C4-2B (cell line): Measurements from ENCODE around the gene ASAH2.
A peak's percentile ranks its signal among the peaks of the same experiment; 100 is the strongest.

Experiments
- H3K27ac ChIP-seq: fragments of 450-650 bp; 2 replicates; pipeline ENCODE4 v1.5.1; 2017
- ZFX ChIP-seq: fragments of 450-650 bp; IDR thresholded peaks from 2 replicates; pipeline ENCODE4 v1.6.1; 2017
- TF ChIP-seq, protein P1 (sequence below): fragments of 450-650 bp; conservative IDR thresholded peaks from 2 replicates; pipeline ENCODE4 v1.5.1; 2017; ENCODE audit warnings: mild to moderate bottlenecking

ASAH2 gene

DNA sequence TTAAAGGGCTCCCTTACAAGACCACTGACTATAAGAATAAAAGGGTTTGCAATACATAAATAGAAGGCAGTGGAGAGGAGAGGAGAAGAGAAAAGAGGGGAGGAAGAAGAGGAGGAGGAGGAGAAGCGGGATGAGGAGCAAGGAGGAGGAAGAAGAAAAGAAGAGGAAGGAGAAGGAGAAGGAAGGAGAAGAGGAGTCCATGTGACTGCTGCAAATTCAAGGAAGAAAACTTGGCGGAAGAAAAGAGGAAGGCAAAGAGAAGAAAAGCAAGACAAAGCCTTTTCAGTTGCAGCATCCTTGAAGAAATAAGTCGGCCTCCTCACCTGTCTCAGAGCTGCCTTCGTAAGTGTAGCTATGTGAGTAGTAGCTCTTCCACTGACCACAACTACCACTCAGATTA lies 22.6 kb downstream of the ASAH2 start:
- no peak overlapping the region for H3K27ac ChIP-seq
- TF ChIP-seq, protein P1, sequence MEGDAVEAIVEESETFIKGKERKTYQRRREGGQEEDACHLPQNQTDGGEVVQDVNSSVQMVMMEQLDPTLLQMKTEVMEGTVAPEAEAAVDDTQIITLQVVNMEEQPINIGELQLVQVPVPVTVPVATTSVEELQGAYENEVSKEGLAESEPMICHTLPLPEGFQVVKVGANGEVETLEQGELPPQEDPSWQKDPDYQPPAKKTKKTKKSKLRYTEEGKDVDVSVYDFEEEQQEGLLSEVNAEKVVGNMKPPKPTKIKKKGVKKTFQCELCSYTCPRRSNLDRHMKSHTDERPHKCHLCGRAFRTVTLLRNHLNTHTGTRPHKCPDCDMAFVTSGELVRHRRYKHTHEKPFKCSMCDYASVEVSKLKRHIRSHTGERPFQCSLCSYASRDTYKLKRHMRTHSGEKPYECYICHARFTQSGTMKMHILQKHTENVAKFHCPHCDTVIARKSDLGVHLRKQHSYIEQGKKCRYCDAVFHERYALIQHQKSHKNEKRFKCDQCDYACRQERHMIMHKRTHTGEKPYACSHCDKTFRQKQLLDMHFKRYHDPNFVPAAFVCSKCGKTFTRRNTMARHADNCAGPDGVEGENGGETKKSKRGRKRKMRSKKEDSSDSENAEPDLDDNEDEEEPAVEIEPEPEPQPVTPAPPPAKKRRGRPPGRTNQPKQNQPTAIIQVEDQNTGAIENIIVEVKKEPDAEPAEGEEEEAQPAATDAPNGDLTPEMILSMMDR, result no peak
- no peak for TF ChIP-seq ZFX

DNA sequence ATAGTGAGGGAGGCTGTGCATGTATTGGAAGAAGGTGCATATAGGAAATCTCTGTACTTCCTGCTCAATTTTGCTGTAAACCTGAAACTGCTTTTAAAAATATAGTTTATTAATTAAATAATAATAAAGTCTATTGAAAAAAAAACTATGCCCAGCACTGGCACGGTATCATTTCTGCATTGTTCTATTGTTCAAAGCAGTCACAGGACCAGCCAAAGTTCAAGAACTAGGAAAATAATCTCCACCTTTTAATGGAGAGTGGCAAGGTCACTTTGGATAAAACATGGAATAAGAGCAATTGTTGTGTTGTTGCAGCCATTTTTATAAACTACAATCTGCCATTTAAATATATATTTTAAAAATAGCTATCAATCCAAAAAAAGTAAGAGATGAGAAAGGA lies 24.7 kb downstream of the ASAH2 start:
- H3K27ac ChIP-seq, result no peak overlapping the region
- TF ChIP-seq, protein P1, result no peak
- no peak for TF ChIP-seq ZFX

DNA sequence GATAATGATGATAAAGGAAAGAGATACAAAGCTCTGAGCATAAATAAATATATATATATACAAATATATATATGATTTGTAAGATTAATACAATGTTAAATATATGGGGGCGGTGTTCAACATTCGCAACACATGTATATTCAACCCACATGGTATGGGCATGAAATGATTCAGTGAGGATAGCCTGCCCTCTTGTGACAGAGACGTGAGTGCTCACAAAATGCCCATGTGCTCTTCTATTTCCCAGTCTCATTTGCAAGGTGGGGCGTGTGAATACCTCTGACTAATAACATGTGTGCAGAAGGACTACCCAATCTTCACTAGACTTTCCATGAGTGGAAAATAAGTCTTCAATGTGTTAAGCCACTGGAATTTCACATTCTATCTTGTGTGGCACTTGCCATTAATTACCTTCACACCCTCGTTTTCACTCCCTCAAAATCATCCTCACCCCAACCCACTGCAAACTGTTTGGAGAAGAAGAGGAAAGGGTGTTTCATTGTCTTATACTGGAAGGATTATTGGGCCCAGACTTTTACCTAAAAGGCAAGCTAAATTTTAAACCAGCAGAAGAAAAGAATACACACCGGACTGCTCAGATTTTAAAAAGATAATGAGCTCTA lies 26.9 kb downstream of the ASAH2 start:
- H3K27ac ChIP-seq, result no peak overlapping the region
- TF ChIP-seq, protein P1, result peak; percentile 81
- no peak for TF ChIP-seq ZFX

DNA sequence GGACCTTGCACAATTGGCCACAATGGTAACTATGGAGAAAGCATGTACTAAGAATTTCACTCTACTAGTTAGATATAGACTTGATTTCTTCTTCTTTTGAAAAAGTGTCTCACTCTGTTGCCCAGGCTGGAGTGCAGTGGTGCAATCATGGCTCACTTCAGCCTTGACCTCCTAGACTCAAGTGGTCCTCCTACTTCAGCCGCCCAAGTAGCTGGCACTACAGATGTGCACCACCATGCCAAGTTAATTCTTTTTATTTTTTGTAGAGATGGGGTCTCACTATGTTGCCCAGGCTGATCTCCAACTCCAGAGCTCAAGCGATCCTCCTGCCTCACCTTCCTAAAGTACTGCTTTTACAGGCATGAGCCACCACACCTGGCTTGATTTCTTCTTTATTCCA lies 29.1 kb downstream of the ASAH2 start:
- no peak for TF ChIP-seq ZFX
- TF ChIP-seq, protein P1, result no peak
- no peak overlapping the region for H3K27ac ChIP-seq

DNA sequence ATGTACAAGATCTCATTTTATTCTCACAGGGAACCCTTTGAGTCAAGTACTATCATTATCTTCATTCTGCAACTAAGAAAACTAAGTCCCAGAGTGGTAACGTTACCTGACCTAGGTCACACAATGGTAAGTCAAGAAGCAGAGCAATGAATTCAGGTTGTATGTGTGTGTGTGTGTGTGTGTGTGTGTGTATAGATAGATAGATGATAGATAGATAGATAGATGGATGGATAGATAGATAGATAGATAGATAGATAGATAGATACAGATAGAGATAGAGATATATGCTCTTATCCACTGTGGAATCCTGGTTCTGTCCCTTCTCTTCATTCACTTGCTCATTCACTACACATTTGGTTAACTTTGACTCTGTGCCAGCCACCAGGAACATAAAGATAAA lies 29.8 kb downstream of the ASAH2 start:
- TF ChIP-seq ZFX, result no peak
- TF ChIP-seq, protein P1, result no peak
- H3K27ac ChIP-seq, result no peak overlapping the region

DNA sequence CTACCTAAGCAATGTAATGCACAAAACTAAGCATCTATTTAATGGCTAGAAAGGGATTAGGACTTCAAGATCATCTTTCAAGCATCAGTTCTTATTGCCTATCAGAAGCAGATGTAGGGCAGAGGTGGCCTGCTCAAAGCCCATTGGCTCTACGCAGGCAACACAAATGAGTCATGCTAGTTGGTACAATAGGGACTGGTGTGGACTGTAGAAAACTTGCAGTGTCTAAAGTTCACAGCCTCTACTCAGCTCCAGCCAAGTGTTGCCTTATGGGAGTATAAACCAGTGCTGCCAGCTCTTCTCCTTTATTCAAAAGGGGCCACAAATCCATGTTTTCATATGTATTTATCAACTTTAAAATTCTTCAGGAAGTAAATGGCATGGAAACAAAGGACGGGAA lies 31.7 kb downstream of the ASAH2 start:
- H3K27ac ChIP-seq, result no peak overlapping the region
- TF ChIP-seq ZFX, result no peak
- TF ChIP-seq, protein P1, result no peak

DNA sequence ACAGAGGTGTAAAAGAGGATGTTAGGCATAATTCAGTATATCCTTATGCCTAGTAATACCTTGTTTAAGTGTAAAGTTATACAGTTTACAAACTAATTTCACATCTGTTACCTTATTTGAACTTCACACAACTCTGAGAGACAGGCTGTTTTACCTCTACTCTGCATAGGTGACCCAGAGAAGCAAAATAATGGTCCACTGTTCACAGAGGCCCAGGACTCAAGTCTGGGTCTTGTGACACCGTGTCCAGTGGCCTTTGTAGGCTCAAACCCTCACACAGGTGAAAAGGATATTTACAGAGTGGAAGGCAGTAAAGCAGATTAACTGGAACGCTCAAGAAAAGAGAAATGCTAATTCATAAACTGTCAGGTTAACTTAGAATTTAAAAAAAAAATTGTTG lies 32.1 kb downstream of the ASAH2 start:
- TF ChIP-seq, protein P1, result no peak
- TF ChIP-seq ZFX, result no peak

More for the DNA sequence above, 32.1 kb downstream of the ASAH2 start:
- no peak overlapping the region for H3K27ac ChIP-seq
